Activated B cell treated with CpG ODN at 0.5 μM for 24 hours (primary cell): ENCODE measurements around the gene B3GALT6. TPM values are rescaled to one million over a fixed set of nuclear protein-coding genes. Genes with fewer than 3 reads are reported as not detected.

Experiments used
- ATAC-seq: fragments of 200-7000 bp; cut with Tn5 transposase; one replicate; pipeline ENCODE4 v1.10.0; 2021; ENCODE audit warnings: low read depth, mild to moderate bottlenecking, moderate library complexity
- CTCF ChIA-PET: fragments of 350-600 bp; sonication (Branson Sonifier 250); formaldehyde crosslinking; loops from one replicate; lab custom pipeline; 2021; ENCODE audit warnings: antibody characterized with exemption; lab: Charles Lee
- POLR2A ChIA-PET: fragments of 350-600 bp; sonication (Branson Sonifier 250); formaldehyde crosslinking; loops from one replicate; lab custom pipeline; 2021; ENCODE audit warnings: antibody characterized with exemption; lab: Charles Lee
- DNase-seq: peaks from one replicate; pipeline ENCODE4 v3.0.0; 2022
- H3K27ac Mint-ChIP-seq: one replicate; pipeline ENCODE4 v1.8.0; 2020; ENCODE audit warnings: mixed read lengths
- H3K27me3 Mint-ChIP-seq: one replicate; pipeline ENCODE4 v1.8.0; 2021; ENCODE audit warnings: mixed read lengths
- H3K36me3 Mint-ChIP-seq: one replicate; pipeline ENCODE4 v1.8.0; 2021; ENCODE audit warnings: low read depth, mixed read lengths
- H3K4me1 Mint-ChIP-seq: one replicate; pipeline ENCODE4 v1.8.0; 2021; ENCODE audit warnings: mixed read lengths
- H3K4me3 Mint-ChIP-seq: one replicate; pipeline ENCODE4 v1.8.0; 2020; ENCODE audit warnings: mild to moderate bottlenecking, mixed read lengths
- H3K9me3 Mint-ChIP-seq: one replicate; pipeline ENCODE4 v1.8.0; 2020; ENCODE audit warnings: mixed read lengths
- CTCF ChIP-seq: fragments of 200-600 bp; IDR thresholded peaks from one replicate; pipeline ENCODE4 v1.8.0; 2022; ENCODE audit warnings: antibody characterized with exemption, mild to moderate bottlenecking
- intact Hi-C: fragments of 100-400 bp; cut with micrococcal nuclease; formaldehyde crosslinking; loops from one replicate; pipeline ENCODE4 v1.15.1; 2024
- total RNA-seq: library from RNA; stranded (reverse); gene quantifications from 2 replicates; pipeline ENCODE4 v1.2.3, GENCODE V29; 2022

B3GALT6 gene
- total RNA-seq, 1 donor from 2014 or later: 22.1 TPM

- Mint-ChIP-seq H3K4me1 (peaks cover 2% of the 10 kb centered on the region), H3K9me3 (no peaks in the 10 kb centered on the region), H3K36me3 (no peaks in the 10 kb centered on the region), H3K27ac (no peak overlapping the region), H3K4me3 (no peak overlapping the region), H3K27me3 (no peaks in the 10 kb centered on the region)
- CTCF ChIA-PET: interaction anchor here (1.5 kb wide), 1 partner anchor 120 kb away, joined by 3 read pairs; no protein-coding TSS in a partner anchor
- POLR2A ChIA-PET: no interaction called here
- TF ChIP-seq CTCF: no peak
- DNase-seq: no peak
- no peak for ATAC-seq
- intact Hi-C loops: no loop called here
Measured at GRCh38 chr1:1243266-1243660, 11.2 kb downstream of the B3GALT6 start.

GRCh38 chr1:1243807-1244191, 11.8 kb downstream of the B3GALT6 start:
- Mint-ChIP-seq H3K4me1 (no peaks in the 10 kb centered on the region), H3K4me3 (no peak overlapping the region), H3K27me3 (no peaks in the 10 kb centered on the region), H3K36me3 (no peaks in the 10 kb centered on the region), H3K9me3 (no peaks in the 10 kb centered on the region), H3K27ac (no peak overlapping the region)
- TF ChIP-seq CTCF: no peak
- intact Hi-C loops: no loop called here
- DNase-seq (no peak), ATAC-seq (no peak)
- ChIA-PET CTCF (no interaction called here), POLR2A (no interaction called here)

- no peak overlapping the region for H3K27ac Mint-ChIP-seq
- ATAC-seq (no peak), DNase-seq (no peak)
- TF ChIP-seq CTCF: no peak
- ChIA-PET CTCF (no interaction called here), POLR2A (no interaction called here)
- no peak overlapping the region for H3K4me3 Mint-ChIP-seq
- H3K36me3 Mint-ChIP-seq: no peaks in the 10 kb centered on the region
- H3K27me3 Mint-ChIP-seq: no peaks in the 10 kb centered on the region
- no peaks in the 10 kb centered on the region for H3K9me3 Mint-ChIP-seq
- intact Hi-C loops: no loop called here
- no peaks in the 10 kb centered on the region for H3K4me1 Mint-ChIP-seq
Measured at GRCh38 chr1:1244192-1244811, 12.3 kb downstream of the B3GALT6 start.

- no peaks in the 10 kb centered on the region for H3K36me3 Mint-ChIP-seq
Measured at GRCh38 chr1:1245178-1245816, 13.3 kb downstream of the B3GALT6 start.

More at GRCh38 chr1:1245178-1245816, 13.3 kb downstream of the B3GALT6 start:
- Mint-ChIP-seq H3K27me3 (no peaks in the 10 kb centered on the region), H3K4me1 (peaks cover 9% of the 10 kb centered on the region), H3K4me3 (no peak overlapping the region), H3K27ac (no peak overlapping the region), H3K9me3 (no peaks in the 10 kb centered on the region)
- no peak for TF ChIP-seq CTCF
- ATAC-seq (no peak), DNase-seq (no peak)
- ChIA-PET CTCF (no interaction called here), POLR2A (no interaction called here)
- intact Hi-C loops: no loop called here
